GM23338 (cell line): ENCODE results near the gene PADI1.

ENCODE experiments used
- CREB1 ChIP-seq: fragments of 250-450 bp; sonication (Bioruptor Pico); IDR thresholded peaks from 2 replicates; pipeline ENCODE4 v1.5.0; 2020; ENCODE audit warnings: low read depth, mild to moderate bottlenecking, moderate library complexity
- EZH2 ChIP-seq: fragments of 200-600 bp; sonication (generic); IDR thresholded peaks from one replicate; pipeline ENCODE4 v1.8.0; 2017; ENCODE audit warnings: antibody characterized with exemption, mild to moderate bottlenecking, low read depth; ENCODE audit not compliant: unreplicated experiment
- EZH2phosphoT487 ChIP-seq: fragments of 200-600 bp; sonication (generic); IDR thresholded peaks from one replicate; pipeline ENCODE4 v1.8.1; 2018; ENCODE audit warnings: antibody characterized with exemption; ENCODE audit not compliant: unreplicated experiment
- JUNB ChIP-seq: IDR thresholded peaks from one replicate; pipeline ENCODE4 v1.6.1; 2016; ENCODE audit warnings: antibody characterized with exemption; ENCODE audit not compliant: unreplicated experiment
- NANOG ChIP-seq: IDR thresholded peaks from 2 replicates; pipeline ENCODE4 v1.6.1; 2016; ENCODE audit warnings: antibody characterized with exemption, borderline replicate concordance
- POLR2AphosphoS5 ChIP-seq: IDR thresholded peaks from 2 replicates; pipeline ENCODE4 v1.6.1; 2016; ENCODE audit warnings: antibody characterized with exemption, low read depth
- STAT1 ChIP-seq: IDR thresholded peaks from one replicate; pipeline ENCODE4 v1.6.1; 2016; ENCODE audit warnings: antibody characterized with exemption; ENCODE audit not compliant: unreplicated experiment
- ZNF114 ChIP-seq: fragments of 250-450 bp; sonication (Bioruptor Pico); IDR thresholded peaks from 2 replicates; pipeline ENCODE4 v1.5.0; 2020; ENCODE audit warnings: mild to moderate bottlenecking, moderate library complexity
- ZNF331 ChIP-seq: fragments of 250-450 bp; sonication (Bioruptor Pico); IDR thresholded peaks from 2 replicates; pipeline ENCODE4 v1.5.0; 2020; ENCODE audit warnings: low read depth, mild to moderate bottlenecking, moderate library complexity
- TF ChIP-seq, protein P1 (sequence below), 2 experiments: fragments of 200-600 bp in 1 of 2; sonication (generic) in 1 of 2; conservative IDR thresholded peaks; 2 replicates each; pipeline versions ENCODE4 v1.5.1 to v1.6.1; 2016 to 2017; ENCODE audit warnings: antibody characterized with exemption in 2 of 2, low read depth in 2 of 2, mild to moderate bottlenecking in 2 of 2, moderate library complexity in 1 of 2
- TF ChIP-seq, protein P2 (sequence below): fragments of 250-450 bp; sonication (Bioruptor Pico); IDR thresholded peaks from 2 replicates; pipeline ENCODE4 v1.5.0; 2020; ENCODE audit warnings: mild to moderate bottlenecking, moderate library complexity
- TF ChIP-seq, protein P3 (sequence below): IDR thresholded peaks from one replicate; pipeline ENCODE4 v1.6.1; 2018; ENCODE audit warnings: antibody characterized with exemption; ENCODE audit not compliant: unreplicated experiment
- TF ChIP-seq, protein P4 (sequence below): IDR thresholded peaks from 2 replicates; pipeline ENCODE4 v1.6.1; 2016; ENCODE audit warnings: antibody characterized with exemption

DNA sequence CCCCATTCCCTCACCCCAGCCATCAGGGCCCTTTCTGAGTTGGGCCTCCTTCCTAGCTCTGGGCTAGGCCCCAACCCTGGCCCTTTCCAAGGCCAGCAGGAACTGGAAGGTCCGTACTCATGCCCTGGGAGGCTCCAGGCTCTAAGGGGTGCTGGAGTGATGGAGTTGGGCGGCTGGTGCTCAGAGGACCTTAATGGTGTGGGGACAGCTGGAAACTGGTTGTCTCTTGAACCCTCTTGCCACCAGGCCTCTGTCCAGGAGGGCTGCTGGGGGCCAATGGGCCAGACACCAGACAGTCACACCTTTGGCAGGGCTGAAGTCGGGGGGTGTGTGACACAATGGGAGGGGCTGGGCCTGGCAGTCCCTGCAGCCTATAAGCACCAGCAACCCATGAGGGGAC, 9.2 kb upstream of the PADI1 start:
- TF ChIP-seq JUNB = no peak
- TF ChIP-seq, protein P1, sequence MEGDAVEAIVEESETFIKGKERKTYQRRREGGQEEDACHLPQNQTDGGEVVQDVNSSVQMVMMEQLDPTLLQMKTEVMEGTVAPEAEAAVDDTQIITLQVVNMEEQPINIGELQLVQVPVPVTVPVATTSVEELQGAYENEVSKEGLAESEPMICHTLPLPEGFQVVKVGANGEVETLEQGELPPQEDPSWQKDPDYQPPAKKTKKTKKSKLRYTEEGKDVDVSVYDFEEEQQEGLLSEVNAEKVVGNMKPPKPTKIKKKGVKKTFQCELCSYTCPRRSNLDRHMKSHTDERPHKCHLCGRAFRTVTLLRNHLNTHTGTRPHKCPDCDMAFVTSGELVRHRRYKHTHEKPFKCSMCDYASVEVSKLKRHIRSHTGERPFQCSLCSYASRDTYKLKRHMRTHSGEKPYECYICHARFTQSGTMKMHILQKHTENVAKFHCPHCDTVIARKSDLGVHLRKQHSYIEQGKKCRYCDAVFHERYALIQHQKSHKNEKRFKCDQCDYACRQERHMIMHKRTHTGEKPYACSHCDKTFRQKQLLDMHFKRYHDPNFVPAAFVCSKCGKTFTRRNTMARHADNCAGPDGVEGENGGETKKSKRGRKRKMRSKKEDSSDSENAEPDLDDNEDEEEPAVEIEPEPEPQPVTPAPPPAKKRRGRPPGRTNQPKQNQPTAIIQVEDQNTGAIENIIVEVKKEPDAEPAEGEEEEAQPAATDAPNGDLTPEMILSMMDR (conservative IDR thresholded peaks at IDR 0.05; ENCODE audit: low read depth in 2 of 2) = no peak
- TF ChIP-seq, protein P2, sequence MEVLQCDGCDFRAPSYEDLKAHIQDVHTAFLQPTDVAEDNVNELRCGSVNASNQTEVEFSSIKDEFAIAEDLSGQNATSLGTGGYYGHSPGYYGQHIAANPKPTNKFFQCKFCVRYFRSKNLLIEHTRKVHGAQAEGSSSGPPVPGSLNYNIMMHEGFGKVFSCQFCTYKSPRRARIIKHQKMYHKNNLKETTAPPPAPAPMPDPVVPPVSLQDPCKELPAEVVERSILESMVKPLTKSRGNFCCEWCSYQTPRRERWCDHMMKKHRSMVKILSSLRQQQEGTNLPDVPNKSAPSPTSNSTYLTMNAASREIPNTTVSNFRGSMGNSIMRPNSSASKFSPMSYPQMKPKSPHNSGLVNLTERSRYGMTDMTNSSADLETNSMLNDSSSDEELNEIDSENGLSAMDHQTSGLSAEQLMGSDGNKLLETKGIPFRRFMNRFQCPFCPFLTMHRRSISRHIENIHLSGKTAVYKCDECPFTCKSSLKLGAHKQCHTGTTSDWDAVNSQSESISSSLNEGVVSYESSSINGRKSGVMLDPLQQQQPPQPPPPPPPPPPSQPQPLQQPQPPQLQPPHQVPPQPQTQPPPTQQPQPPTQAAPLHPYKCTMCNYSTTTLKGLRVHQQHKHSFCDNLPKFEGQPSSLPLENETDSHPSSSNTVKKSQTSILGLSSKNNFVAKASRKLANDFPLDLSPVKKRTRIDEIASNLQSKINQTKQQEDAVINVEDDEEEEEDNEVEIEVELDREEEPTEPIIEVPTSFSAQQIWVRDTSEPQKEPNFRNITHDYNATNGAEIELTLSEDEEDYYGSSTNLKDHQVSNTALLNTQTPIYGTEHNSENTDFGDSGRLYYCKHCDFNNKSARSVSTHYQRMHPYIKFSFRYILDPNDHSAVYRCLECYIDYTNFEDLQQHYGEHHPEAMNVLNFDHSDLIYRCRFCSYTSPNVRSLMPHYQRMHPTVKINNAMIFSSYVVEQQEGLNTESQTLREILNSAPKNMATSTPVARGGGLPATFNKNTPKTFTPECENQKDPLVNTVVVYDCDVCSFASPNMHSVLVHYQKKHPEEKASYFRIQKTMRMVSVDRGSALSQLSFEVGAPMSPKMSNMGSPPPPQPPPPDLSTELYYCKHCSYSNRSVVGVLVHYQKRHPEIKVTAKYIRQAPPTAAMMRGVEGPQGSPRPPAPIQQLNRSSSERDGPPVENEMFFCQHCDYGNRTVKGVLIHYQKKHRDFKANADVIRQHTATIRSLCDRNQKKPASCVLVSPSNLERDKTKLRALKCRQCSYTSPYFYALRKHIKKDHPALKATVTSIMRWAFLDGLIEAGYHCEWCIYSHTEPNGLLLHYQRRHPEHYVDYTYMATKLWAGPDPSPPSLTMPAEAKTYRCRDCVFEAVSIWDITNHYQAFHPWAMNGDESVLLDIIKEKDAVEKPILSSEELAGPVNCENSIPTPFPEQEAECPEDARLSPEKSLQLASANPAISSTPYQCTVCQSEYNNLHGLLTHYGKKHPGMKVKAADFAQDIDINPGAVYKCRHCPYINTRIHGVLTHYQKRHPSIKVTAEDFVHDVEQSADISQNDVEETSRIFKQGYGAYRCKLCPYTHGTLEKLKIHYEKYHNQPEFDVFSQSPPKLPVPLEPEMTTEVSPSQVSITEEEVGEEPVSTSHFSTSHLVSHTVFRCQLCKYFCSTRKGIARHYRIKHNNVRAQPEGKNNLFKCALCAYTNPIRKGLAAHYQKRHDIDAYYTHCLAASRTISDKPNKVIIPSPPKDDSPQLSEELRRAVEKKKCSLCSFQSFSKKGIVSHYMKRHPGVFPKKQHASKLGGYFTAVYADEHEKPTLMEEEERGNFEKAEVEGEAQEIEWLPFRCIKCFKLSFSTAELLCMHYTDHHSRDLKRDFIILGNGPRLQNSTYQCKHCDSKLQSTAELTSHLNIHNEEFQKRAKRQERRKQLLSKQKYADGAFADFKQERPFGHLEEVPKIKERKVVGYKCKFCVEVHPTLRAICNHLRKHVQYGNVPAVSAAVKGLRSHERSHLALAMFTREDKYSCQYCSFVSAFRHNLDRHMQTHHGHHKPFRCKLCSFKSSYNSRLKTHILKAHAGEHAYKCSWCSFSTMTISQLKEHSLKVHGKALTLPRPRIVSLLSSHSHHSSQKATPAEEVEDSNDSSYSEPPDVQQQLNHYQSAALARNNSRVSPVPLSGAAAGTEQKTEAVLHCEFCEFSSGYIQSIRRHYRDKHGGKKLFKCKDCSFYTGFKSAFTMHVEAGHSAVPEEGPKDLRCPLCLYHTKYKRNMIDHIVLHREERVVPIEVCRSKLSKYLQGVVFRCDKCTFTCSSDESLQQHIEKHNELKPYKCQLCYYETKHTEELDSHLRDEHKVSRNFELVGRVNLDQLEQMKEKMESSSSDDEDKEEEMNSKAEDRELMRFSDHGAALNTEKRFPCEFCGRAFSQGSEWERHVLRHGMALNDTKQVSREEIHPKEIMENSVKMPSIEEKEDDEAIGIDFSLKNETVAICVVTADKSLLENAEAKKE (CRISPR knock-in tag) = no peak
- no peak for TF ChIP-seq EZH2phosphoT487
- TF ChIP-seq EZH2 = no peak
- TF ChIP-seq POLR2AphosphoS5 = no peak
- TF ChIP-seq ZNF114 (CRISPR knock-in tag) = no peak
- TF ChIP-seq, protein P3, sequence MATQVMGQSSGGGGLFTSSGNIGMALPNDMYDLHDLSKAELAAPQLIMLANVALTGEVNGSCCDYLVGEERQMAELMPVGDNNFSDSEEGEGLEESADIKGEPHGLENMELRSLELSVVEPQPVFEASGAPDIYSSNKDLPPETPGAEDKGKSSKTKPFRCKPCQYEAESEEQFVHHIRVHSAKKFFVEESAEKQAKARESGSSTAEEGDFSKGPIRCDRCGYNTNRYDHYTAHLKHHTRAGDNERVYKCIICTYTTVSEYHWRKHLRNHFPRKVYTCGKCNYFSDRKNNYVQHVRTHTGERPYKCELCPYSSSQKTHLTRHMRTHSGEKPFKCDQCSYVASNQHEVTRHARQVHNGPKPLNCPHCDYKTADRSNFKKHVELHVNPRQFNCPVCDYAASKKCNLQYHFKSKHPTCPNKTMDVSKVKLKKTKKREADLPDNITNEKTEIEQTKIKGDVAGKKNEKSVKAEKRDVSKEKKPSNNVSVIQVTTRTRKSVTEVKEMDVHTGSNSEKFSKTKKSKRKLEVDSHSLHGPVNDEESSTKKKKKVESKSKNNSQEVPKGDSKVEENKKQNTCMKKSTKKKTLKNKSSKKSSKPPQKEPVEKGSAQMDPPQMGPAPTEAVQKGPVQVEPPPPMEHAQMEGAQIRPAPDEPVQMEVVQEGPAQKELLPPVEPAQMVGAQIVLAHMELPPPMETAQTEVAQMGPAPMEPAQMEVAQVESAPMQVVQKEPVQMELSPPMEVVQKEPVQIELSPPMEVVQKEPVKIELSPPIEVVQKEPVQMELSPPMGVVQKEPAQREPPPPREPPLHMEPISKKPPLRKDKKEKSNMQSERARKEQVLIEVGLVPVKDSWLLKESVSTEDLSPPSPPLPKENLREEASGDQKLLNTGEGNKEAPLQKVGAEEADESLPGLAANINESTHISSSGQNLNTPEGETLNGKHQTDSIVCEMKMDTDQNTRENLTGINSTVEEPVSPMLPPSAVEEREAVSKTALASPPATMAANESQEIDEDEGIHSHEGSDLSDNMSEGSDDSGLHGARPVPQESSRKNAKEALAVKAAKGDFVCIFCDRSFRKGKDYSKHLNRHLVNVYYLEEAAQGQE = no peak
- no peak for TF ChIP-seq CREB1 (CRISPR knock-in tag)
- TF ChIP-seq, protein P4, sequence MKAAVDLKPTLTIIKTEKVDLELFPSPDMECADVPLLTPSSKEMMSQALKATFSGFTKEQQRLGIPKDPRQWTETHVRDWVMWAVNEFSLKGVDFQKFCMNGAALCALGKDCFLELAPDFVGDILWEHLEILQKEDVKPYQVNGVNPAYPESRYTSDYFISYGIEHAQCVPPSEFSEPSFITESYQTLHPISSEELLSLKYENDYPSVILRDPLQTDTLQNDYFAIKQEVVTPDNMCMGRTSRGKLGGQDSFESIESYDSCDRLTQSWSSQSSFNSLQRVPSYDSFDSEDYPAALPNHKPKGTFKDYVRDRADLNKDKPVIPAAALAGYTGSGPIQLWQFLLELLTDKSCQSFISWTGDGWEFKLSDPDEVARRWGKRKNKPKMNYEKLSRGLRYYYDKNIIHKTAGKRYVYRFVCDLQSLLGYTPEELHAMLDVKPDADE = no peak
- no peak for TF ChIP-seq ZNF331 (CRISPR knock-in tag)
- no peak for TF ChIP-seq NANOG
- no peak for TF ChIP-seq STAT1
